Ishikawa (cell line): ENCODE data around the gene ENOSF1.

Experiments used
- CEBPB ChIP-seq: IDR thresholded peaks from 2 replicates; pipeline ENCODE4 v1.6.1; 2012
- CREB1 ChIP-seq: IDR thresholded peaks from 2 replicates; pipeline ENCODE4 v1.6.1; 2012; ENCODE audit warnings: low read depth
- EGR1 ChIP-seq: IDR thresholded peaks from 2 replicates; pipeline ENCODE4 v1.6.1; 2012
- EP300 ChIP-seq: IDR thresholded peaks from 2 replicates; pipeline ENCODE4 v1.6.1; 2012; ENCODE audit warnings: borderline replicate concordance
- FOXM1 ChIP-seq: IDR thresholded peaks from 2 replicates; pipeline ENCODE4 v1.6.1; 2012; ENCODE audit warnings: low read depth, borderline replicate concordance
- NFIC ChIP-seq: IDR thresholded peaks from 2 replicates; pipeline ENCODE4 v1.6.1; 2012
- RAD21 ChIP-seq: IDR thresholded peaks from 2 replicates; pipeline ENCODE4 v1.6.1; 2012; ENCODE audit warnings: low read depth
- TAF1 ChIP-seq: IDR thresholded peaks from 2 replicates; pipeline ENCODE4 v1.6.1; 2012; ENCODE audit warnings: low read depth, mild to moderate bottlenecking
- TCF12 ChIP-seq: IDR thresholded peaks from 2 replicates; pipeline ENCODE4 v1.6.1; 2012; ENCODE audit warnings: low read depth
- TEAD4 ChIP-seq: IDR thresholded peaks from 2 replicates; pipeline ENCODE4 v1.6.1; 2012
- USF1 ChIP-seq: IDR thresholded peaks from 2 replicates; pipeline ENCODE4 v1.6.1; 2012
- YY1 ChIP-seq: IDR thresholded peaks from 2 replicates; pipeline ENCODE4 v1.6.1; 2012; ENCODE audit warnings: low read depth
- ZBTB7A ChIP-seq: IDR thresholded peaks from 2 replicates; pipeline ENCODE4 v1.6.1; 2012; ENCODE audit warnings: low read depth
- TF ChIP-seq, protein P1 (sequence below): IDR thresholded peaks from 2 replicates; pipeline ENCODE4 v1.6.1; 2012
- TF ChIP-seq, protein P2 (sequence below): IDR thresholded peaks from 2 replicates; pipeline ENCODE4 v1.6.1; 2012; ENCODE audit warnings: low read depth, mild to moderate bottlenecking

Gene ENOSF1

DNA sequence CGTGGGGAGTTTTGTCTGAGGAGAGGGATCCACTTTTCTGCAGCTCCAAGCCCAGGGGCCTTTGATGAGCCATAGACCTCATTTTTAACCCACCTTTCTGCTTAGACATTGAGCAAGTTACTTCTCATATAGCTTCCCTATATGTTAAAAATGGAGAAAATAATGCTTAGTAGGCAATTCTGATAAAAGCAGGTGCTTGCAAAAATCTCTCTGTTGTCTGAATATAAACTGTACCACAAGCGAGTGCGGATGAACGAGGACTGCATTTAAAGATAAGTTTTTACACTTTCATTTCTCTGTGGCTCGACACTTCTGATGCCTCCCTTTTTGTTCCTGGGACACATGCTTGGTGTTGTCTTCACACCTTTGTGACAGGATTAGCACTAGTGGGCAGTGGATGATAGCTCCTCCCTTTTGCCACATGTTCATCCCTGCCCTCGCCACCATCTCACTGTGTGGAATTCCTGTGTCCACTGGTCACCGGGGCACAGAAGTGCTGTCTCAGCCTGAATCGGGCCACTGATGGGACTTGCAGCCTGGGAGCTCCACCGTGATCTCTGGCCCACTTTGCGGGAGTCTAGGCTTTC lies 53.4 kb downstream of the ENOSF1 start:
- TF ChIP-seq, protein P1, sequence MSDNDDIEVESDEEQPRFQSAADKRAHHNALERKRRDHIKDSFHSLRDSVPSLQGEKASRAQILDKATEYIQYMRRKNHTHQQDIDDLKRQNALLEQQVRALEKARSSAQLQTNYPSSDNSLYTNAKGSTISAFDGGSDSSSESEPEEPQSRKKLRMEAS = no peak
- no peak for TF ChIP-seq CREB1
- TF ChIP-seq TAF1 = no peak
- TF ChIP-seq NFIC = no peak
- TF ChIP-seq RAD21 = no peak
- TF ChIP-seq TCF12 = no peak
- no peak for TF ChIP-seq CEBPB
- TF ChIP-seq EGR1 = no peak
- TF ChIP-seq, protein P2, sequence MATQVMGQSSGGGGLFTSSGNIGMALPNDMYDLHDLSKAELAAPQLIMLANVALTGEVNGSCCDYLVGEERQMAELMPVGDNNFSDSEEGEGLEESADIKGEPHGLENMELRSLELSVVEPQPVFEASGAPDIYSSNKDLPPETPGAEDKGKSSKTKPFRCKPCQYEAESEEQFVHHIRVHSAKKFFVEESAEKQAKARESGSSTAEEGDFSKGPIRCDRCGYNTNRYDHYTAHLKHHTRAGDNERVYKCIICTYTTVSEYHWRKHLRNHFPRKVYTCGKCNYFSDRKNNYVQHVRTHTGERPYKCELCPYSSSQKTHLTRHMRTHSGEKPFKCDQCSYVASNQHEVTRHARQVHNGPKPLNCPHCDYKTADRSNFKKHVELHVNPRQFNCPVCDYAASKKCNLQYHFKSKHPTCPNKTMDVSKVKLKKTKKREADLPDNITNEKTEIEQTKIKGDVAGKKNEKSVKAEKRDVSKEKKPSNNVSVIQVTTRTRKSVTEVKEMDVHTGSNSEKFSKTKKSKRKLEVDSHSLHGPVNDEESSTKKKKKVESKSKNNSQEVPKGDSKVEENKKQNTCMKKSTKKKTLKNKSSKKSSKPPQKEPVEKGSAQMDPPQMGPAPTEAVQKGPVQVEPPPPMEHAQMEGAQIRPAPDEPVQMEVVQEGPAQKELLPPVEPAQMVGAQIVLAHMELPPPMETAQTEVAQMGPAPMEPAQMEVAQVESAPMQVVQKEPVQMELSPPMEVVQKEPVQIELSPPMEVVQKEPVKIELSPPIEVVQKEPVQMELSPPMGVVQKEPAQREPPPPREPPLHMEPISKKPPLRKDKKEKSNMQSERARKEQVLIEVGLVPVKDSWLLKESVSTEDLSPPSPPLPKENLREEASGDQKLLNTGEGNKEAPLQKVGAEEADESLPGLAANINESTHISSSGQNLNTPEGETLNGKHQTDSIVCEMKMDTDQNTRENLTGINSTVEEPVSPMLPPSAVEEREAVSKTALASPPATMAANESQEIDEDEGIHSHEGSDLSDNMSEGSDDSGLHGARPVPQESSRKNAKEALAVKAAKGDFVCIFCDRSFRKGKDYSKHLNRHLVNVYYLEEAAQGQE = no peak
- no peak for TF ChIP-seq USF1
- TF ChIP-seq FOXM1 = no peak
- no peak for TF ChIP-seq TEAD4
- TF ChIP-seq EP300 = no peak
- no peak for TF ChIP-seq YY1
- no peak for TF ChIP-seq ZBTB7A

DNA sequence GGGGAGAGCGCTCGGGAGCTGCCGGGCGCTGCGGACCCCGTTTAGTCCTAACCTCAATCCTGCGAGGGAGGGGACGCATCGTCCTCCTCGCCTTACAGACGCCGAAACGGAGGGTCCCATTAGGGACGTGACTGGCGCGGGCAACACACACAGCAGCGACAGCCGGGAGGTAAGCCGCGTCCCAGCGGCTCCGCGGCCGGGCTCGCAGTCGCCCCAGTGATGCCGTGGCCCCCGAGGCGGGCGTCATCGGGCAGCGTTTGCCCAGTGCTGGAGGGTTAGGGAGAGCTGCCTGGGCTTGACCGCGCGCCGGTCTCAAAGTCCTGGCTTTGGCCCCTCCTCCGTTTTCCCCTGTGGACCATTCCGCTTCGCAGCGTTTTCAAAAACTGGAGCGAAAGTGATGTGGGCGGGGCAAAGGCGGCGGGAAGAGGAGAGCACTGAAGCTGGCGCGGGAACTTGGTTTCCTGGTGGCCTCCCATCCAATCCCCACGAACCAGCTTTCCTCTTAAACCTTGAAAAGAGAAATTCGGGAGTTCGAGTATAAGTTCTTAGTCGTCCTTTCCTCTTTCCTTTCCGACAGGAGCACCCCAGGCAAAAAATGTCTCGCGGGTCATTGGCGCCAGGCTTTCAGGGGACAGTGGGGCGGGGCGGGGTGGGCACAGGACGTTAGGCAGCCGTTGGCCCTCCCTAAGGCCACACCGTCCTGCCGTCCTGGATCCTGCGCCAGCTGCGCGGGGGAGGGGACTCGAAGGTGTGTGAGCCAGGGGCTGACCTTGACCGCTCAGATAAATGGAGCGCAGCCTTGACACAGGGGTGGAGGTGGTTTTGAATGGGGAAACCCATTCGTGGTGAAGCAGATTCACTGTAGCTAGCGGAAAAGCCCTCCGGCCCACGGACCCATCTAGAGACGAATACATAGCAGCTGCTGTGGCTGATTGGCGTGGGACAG lies 54.2 kb downstream of the ENOSF1 start:
- no peak for TF ChIP-seq EGR1
- peak; percentile 33; the same call in 1 of the 2 replicates for TF ChIP-seq FOXM1
- TF ChIP-seq, protein P1 = no peak; the same call in none of the 2 replicates
- TF ChIP-seq YY1 = no peak
- peak; percentile 68 for TF ChIP-seq TAF1
- TF ChIP-seq TCF12 = peak; percentile 32; the same call in 1 of the 2 replicates
- peak; percentile 45 for TF ChIP-seq CREB1

- TF ChIP-seq TAF1 (peak; percentile 33), TCF12 (peak; percentile 48; the same call in 1 of the 2 replicates), TEAD4 (no peak), CREB1 (no peak), NFIC (0 out of 2 replicates have a peak, but pooled peaks have one; percentile 3), YY1 (0 out of 2 replicates have a peak, but pooled peaks have one; percentile 19)
- TF ChIP-seq, protein P1 = peak; percentile 69
Measured at GRCh38 chr18:657311-658000, 55.0 kb downstream of the ENOSF1 start, which contains the start of gene TYMS. TSS of gene TYMS (plus strand) at chr18:657653. CDS start at chr18:657743, 90 bp downstream.

- TF ChIP-seq RAD21 = no peak
- no peak for TF ChIP-seq CREB1
- no peak for TF ChIP-seq FOXM1
- TF ChIP-seq TAF1 = no peak
- no peak for TF ChIP-seq TCF12
Measured at GRCh38 chr18:655445-655844, 57.0 kb downstream of the ENOSF1 start.

GRCh38 chr18:654601-655000 lies 57.8 kb downstream of the ENOSF1 start:
- no peak for TF ChIP-seq YY1
- TF ChIP-seq EP300 = no peak
- no peak for TF ChIP-seq TAF1
- TF ChIP-seq USF1 = no peak
- no peak for TF ChIP-seq CEBPB
- TF ChIP-seq, protein P1 = no peak
- no peak for TF ChIP-seq TCF12
- no peak for TF ChIP-seq FOXM1
- TF ChIP-seq, protein P2 = no peak
- no peak for TF ChIP-seq RAD21
- TF ChIP-seq TEAD4 = no peak
- TF ChIP-seq CREB1 = no peak
- TF ChIP-seq ZBTB7A = no peak
- TF ChIP-seq NFIC = no peak
- TF ChIP-seq EGR1 = no peak
